ENCODE results near the gene SLC7A6OS. TPM values are rescaled to one million over a fixed set of nuclear protein-coding genes. Genes with fewer than 3 reads are reported as not detected.
"Not testable (repeated sequence)": the region's sequence is repeated elsewhere in the genome, so short reads cannot be mapped to it uniquely, and the experiment has no call there.

SLC7A6OS gene
- total RNA-seq, 1 donor from 2014 or later, result 12.3 TPM

- DNase-seq, result peak; percentile 69
Measured at GRCh38 chr16:68298907-68299561, 11.7 kb downstream of the SLC7A6OS start.

GRCh38 chr16:68298312-68298711 lies 12.4 kb downstream of the SLC7A6OS start:
- no peak for DNase-seq

- no peak for DNase-seq
Measured at GRCh38 chr16:68297908-68298307, 12.8 kb downstream of the SLC7A6OS start.

GRCh38 chr16:68296693-68297092 lies 14.1 kb downstream of the SLC7A6OS start:
- DNase-seq, result no peak

GRCh38 chr16:68296291-68296690 lies 14.5 kb downstream of the SLC7A6OS start:
- no peak for DNase-seq

GRCh38 chr16:68292425-68292824 lies 18.3 kb downstream of the SLC7A6OS start:
- DNase-seq, result no peak

GRCh38 chr16:68291227-68291626 lies 19.5 kb downstream of the SLC7A6OS start:
- DNase-seq, result no peak

GRCh38 chr16:68290450-68290849 lies 20.3 kb downstream of the SLC7A6OS start:
- DNase-seq, result no peak

- DNase-seq, result no peak
Measured at GRCh38 chr16:68289621-68290329, 21.0 kb downstream of the SLC7A6OS start.

- DNase-seq, result no peak
Measured at GRCh38 chr16:68289202-68289601, 21.5 kb downstream of the SLC7A6OS start.

- DNase-seq, result not testable (repeated sequence)
Measured at GRCh38 chr16:68288796-68289195, 21.9 kb downstream of the SLC7A6OS start.

- no peak for DNase-seq
Measured at GRCh38 chr16:68288252-68288650, 22.5 kb downstream of the SLC7A6OS start.

GRCh38 chr16:68287276-68288251 lies 23.2 kb downstream of the SLC7A6OS start:
- DNase-seq, result no peak

- no peak for DNase-seq
Measured at GRCh38 chr16:68286153-68287074, 24.3 kb downstream of the SLC7A6OS start.

- DNase-seq, result no peak
Measured at GRCh38 chr16:68285683-68286082, 25.1 kb downstream of the SLC7A6OS start.

- no peak for DNase-seq
Measured at GRCh38 chr16:68284847-68285246, 25.9 kb downstream of the SLC7A6OS start.

- no peak for DNase-seq
Measured at GRCh38 chr16:68283801-68284598, 26.7 kb downstream of the SLC7A6OS start.

- DNase-seq, result no peak
Measured at GRCh38 chr16:68283346-68283745, 27.4 kb downstream of the SLC7A6OS start.

- DNase-seq, result no peak
Measured at GRCh38 chr16:68282064-68282452, 28.7 kb downstream of the SLC7A6OS start.

GRCh38 chr16:68281368-68282063 lies 29.2 kb downstream of the SLC7A6OS start:
- no peak for DNase-seq
